ENCODE results near the gene PKM.

DNA sequence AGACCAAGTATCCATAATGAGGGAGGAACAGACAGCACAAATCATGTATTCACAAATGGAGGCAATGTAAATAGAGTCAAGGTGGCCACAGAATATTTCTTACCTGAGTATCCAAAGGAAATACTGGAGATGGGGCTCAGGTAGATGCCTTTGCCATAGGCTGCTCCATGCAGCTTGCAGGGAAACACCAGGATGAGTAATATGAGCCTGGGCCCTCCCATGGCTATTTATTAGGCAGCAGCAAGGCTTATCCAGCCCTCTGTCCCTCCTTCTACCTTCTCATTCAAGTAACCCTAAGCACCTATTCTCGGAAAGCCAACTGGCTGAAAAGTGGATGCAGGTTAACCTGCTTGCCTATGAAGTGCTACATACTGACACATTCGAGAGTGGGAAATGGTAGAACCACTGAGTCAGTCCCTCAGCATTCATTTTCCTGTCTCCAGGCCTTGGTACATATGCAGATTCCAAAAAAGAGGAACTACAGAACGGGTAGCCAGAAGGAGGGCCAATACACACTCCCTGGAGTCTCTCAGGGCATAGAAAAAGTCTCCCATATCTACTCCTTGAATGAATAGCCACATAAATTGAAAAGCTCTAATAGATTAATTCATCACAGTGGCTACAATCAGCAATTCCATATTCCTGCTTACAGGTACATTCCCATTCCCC is 18.3 kb upstream of the PKM start:
- TF ChIP-seq, protein P1, sequence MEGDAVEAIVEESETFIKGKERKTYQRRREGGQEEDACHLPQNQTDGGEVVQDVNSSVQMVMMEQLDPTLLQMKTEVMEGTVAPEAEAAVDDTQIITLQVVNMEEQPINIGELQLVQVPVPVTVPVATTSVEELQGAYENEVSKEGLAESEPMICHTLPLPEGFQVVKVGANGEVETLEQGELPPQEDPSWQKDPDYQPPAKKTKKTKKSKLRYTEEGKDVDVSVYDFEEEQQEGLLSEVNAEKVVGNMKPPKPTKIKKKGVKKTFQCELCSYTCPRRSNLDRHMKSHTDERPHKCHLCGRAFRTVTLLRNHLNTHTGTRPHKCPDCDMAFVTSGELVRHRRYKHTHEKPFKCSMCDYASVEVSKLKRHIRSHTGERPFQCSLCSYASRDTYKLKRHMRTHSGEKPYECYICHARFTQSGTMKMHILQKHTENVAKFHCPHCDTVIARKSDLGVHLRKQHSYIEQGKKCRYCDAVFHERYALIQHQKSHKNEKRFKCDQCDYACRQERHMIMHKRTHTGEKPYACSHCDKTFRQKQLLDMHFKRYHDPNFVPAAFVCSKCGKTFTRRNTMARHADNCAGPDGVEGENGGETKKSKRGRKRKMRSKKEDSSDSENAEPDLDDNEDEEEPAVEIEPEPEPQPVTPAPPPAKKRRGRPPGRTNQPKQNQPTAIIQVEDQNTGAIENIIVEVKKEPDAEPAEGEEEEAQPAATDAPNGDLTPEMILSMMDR (conservative IDR thresholded peaks at IDR 0.05 in 1 of 2, IDR thresholded peaks at IDR 0.05 in 1 of 2; ENCODE audit: low read depth in 1 of 2, low read length in 2 of 2), result no peak
- no peak for TF ChIP-seq EZH2 (IDR thresholded peaks at IDR 0.05; ENCODE audit: low read length, missing control alignments)
